NCI-H2107 (cell line): ENCODE data around the gene CDRT4.
"Not testable (repeated sequence)": the region's sequence is repeated elsewhere in the genome, so short reads cannot be mapped to it uniquely, and the experiment has no call there.

Source experiments
- DNase-seq: peaks from one replicate; lab custom pipeline; 2025; lab: John Stamatoyannopoulos, UW

The CDRT4 gene

GRCh38 chr17:15467592-15467991 lies at the start of gene CDRT4:
Gene CDRT4, minus strand, starts transcription at chr17:15467621. Its CDS starts 27,383 bp downstream, at chr17:15440238.
- no peak for DNase-seq

- DNase-seq: no peak
Observed at GRCh38 chr17:15516150-15516549, 48.7 kb upstream of the CDRT4 start.

- DNase-seq: no peak
Observed at GRCh38 chr17:15514469-15514868, 47.0 kb upstream of the CDRT4 start.

- DNase-seq: no peak
Observed at GRCh38 chr17:15513856-15514459, 46.5 kb upstream of the CDRT4 start.

GRCh38 chr17:15513058-15513791 lies 45.8 kb upstream of the CDRT4 start:
- no peak for DNase-seq

- DNase-seq: no peak
Observed at GRCh38 chr17:15512071-15512709, 44.8 kb upstream of the CDRT4 start.

GRCh38 chr17:15511142-15511541 lies 43.7 kb upstream of the CDRT4 start:
- no peak for DNase-seq

DNA sequence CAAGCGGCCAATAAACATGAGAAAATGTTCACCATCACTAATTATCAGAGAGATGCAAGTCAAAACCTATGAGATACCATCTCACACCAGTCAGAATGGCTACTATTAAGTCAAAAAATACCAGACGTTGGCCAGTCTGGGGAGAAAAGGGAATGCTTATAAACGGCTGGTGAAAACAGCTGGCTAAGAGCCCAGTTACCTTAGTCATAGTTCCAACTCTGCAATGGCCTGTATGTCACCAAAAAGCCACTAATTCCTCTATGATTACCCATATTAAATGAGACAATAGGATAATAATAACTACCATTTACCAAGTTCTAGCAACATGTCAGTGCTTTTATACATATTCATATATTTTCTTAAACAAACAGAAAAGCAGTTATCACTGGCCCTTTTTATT lies 42.9 kb upstream of the CDRT4 start:
- DNase-seq: no peak

DNA sequence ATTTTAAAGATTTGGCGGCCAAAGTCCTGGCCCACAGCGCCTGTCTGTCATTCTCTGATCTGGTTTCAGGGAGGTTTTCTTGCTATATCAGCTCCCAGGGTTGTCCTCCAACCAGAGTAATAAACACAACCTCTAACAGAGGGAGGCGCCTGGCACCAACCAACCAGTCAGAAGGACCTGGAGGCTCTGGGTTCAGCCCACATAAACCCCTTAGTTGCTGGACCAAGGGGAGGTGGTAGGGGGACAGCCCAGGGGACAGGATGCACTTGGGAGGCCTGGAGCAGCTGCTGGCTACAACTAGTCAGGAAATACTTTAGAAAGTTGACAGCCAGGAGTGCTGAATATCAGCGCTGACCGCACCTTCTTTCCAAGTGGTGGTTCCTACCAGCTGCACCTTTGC lies 41.7 kb upstream of the CDRT4 start:
- DNase-seq: no peak

- no peak for DNase-seq
Observed at GRCh38 chr17:15508466-15508865, 41.0 kb upstream of the CDRT4 start.

GRCh38 chr17:15507896-15508295 lies 40.5 kb upstream of the CDRT4 start:
- no peak for DNase-seq

- DNase-seq: no peak
Observed at GRCh38 chr17:15507001-15507400, 39.6 kb upstream of the CDRT4 start.

DNA sequence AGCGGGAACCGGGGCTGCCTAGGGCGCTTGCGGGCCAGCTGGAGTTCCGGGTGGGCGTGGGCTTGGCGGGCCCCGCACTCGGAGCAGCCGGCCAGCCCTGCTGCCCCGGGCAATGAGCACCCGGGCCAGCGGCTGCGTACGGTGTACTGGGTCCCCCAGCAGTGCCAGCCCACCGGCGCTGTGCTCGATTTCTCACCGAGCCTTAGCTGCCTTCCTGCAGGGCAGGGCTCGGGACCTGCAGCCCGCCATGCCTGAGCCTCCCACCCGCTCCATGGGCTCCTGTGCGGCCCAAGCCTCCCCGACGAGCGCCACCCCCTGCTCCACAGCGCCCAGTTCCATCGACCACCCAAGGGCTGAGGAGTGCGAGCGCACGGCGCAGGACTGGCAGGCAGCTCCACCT lies 38.3 kb upstream of the CDRT4 start:
- not testable (repeated sequence) for DNase-seq

DNA sequence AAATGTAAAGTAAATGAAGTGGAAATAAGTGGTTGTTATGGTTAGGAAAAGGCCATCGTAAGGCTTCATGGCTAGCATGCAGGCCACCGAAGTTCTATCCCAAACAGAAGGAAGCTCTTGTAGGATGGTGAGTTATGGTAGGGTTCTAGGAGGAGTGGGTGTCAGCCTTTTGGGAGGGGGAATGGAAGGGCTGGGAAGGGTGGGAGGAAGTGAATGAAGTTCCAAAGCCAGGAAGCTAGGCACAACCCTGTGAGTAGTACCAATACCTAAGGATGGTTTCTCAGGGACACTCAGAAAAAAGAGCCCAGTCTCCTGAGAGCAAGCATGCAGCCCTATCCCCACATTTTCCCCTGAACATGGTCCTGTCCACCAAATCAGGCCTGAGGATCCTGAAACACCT lies 36.3 kb upstream of the CDRT4 start:
- DNase-seq: no peak

DNA sequence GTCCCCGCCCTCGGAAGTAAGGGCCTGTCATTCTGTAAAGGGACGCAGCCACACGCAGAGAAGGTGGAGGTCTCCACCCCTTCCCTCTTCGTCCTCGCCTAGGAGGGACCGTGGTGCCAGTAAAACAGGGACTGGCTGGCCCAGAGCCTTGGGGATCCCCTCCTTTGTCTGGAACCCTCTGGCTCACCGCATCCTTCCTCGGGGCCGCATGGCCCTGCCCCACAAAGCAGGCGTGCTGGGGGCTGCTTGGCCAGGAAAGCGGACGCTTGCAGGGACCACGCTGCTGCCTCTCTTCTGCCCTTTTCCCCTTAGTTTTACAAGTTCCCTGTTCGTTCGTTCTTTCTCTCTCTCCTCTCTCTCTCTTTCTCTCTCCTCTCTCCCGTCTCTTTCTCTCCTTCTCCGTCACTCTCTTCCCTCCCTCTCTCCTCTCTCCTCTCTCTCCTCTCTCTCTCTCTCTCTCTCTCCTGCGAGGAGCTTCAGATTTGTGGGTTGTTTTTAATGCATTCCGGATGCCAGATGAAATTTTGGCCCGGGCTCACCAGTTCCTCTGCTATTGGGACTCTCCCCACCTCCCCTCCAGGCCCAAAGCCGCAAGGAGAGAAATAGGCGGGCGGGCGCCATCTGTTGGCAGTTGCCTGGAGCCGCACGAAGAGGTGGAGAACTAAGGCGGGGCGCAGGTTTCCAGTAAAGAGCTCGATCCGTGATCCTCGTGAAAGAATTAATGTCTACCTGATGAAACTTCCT lies 35.1 kb upstream of the CDRT4 start:
- DNase-seq: peak; percentile 16

DNA sequence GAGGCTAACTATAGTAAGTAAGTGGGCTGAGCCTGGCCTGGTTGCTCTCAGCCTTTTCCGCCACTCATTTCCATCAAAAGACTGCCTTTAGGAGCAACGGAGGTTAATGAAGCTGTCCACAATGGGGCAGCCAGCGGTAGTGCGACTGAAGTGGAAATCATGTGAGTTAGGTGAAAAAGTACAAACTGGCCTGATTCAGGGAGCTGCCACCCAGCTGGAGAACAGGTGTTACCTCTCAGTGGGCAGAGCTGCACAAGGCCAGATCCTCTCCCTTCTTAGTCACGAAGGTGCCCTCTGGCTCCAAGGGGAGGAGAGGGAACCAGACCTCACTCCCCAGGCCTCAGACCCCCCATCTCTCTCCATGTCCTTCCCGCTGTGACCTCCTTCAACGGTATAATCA lies 34.4 kb upstream of the CDRT4 start:
- DNase-seq: no peak

DNA sequence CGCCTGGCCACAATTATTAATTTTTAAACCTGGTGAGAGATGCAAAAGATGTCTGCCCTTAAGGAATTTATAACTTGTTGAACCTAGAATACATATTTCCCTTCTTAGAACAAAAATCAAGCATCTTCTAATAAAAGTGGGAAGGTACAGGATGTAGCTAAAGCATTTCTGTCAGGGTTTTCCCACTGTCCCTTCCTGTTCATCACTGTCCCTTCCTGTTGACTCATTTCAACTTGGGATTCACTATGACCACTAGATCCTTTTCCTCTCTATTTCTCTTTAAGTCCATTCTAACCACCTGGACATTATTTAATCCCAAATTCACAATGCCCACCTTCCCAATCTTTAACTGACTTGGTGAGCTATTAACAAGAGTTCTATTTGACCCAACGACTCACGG lies 33.9 kb upstream of the CDRT4 start:
- no peak for DNase-seq

DNA sequence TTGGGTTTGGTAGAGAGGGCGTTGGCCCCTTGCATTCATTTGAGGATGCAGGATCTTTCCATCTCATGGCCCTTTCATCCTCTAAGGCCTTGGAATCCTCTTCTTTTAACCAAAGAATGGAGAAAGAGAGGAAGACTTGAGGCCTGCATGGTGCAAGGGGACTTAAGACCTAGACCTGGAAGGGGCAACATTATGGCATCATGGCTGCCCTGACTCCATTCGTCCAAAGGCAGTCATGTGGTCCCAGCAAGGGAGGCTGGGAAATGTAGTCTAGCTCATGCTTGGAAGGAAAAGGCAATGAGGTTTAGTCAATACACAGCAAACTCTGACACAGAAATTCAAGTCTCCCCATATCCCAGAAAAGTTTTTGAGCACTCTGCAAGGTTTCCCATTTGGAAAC lies 30.7 kb upstream of the CDRT4 start:
- no peak for DNase-seq

GRCh38 chr17:15496735-15497670 lies 29.6 kb upstream of the CDRT4 start:
- DNase-seq: no peak

DNA sequence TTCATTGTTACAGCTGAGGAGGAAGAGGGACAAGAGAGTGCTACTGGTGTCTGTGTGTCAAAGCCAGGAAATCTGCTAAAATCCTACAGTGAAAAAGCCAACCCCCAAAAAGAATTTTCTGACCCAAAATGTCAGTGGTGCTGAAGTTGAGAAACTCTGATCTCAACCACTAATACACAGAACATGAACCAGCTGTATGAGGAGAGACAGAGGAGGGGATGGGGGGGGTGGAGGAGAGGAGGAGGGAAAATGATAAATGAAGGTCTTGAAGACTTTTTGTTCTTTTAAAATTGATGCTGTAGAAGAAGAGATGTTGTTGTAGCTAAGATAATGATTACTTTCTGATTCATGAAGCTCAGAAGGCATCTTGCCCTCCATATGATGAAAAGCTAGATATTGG lies 27.4 kb upstream of the CDRT4 start:
- no peak for DNase-seq

- DNase-seq: no peak
Observed at GRCh38 chr17:15493693-15494035, 26.2 kb upstream of the CDRT4 start.
